ENCODE data around the gene MIF.

- TF ChIP-seq EZH2phosphoT487 (IDR thresholded peaks at IDR 0.05; ENCODE audit: insufficient read depth, low read depth) = no peak
- TF ChIP-seq EZH2 (IDR thresholded peaks at IDR 0.05; ENCODE audit: insufficient read depth, poor library complexity, severe bottlenecking) = no peak
Measured at GRCh38 chr22:23884140-23884539, 10.0 kb upstream of the MIF start.

Measured in GM23248 (cell line).